Naive thymus-derived CD8-positive, alpha-beta T cell (primary cell): ENCODE measurements around the gene ELOF1. TPM values are rescaled to one million over a fixed set of nuclear protein-coding genes. Genes with fewer than 3 reads are reported as not detected.
"Not testable (repeated sequence)": the region's sequence is repeated elsewhere in the genome, so short reads cannot be mapped to it uniquely, and the experiment has no call there.

ENCODE experiments used
- ATAC-seq, 2 donors: fragments of 150-1000 bp; cut with Tn5 transposase in 1 of 2; sonication (Bioruptor Pico), chemical (Tn5 transposase) in 1 of 2; 1 replicate in 1 of 2; 2 replicates in 1 of 2; pipeline ENCODE4 v1.10.0; 2021; ENCODE audit warnings: mild to moderate bottlenecking in 2 of 2, moderate library complexity in 2 of 2
- POLR2A ChIA-PET: fragments of 350-600 bp; sonication (Branson Sonifier 250); formaldehyde crosslinking; loops from one replicate; lab custom pipeline; 2021; ENCODE audit warnings: antibody characterized with exemption; lab: Charles Lee
- DNase-seq, 10 donors: peaks; one replicate each; pipeline versions ENCODE4 v3.0.0 to v3.0.0-alpha.2; 2020 to 2022
- H3K27ac Mint-ChIP-seq, 10 donors: one replicate each; pipeline ENCODE4 v1.8.0; 2020 to 2022; ENCODE audit warnings: mild to moderate bottlenecking in 10 of 10, mixed read lengths in 10 of 10, moderate library complexity in 4 of 10, inconsistent platforms in 1 of 10
- H3K27me3 Mint-ChIP-seq, 5 donors: one replicate each; pipeline ENCODE4 v1.8.0; 2021 to 2022; ENCODE audit warnings: mixed read lengths in 5 of 5
- H3K36me3 Mint-ChIP-seq, 3 donors: one replicate each; pipeline ENCODE4 v1.8.0; 2020 to 2022; ENCODE audit warnings: mixed read lengths in 3 of 3, mild to moderate bottlenecking in 2 of 3, inconsistent platforms in 1 of 3
- H3K4me1 Mint-ChIP-seq, 4 donors: one replicate each; pipeline ENCODE4 v1.8.0; 2021 to 2022; ENCODE audit warnings: mixed read lengths in 4 of 4
- H3K4me3 Mint-ChIP-seq, 10 donors: one replicate each; pipeline ENCODE4 v1.8.0; 2020 to 2022; ENCODE audit warnings: mild to moderate bottlenecking in 10 of 10, mixed read lengths in 10 of 10, moderate library complexity in 6 of 10, inconsistent platforms in 1 of 10
- H3K9me3 Mint-ChIP-seq, 9 donors: one replicate each; pipeline ENCODE4 v1.8.0; 2020 to 2022; ENCODE audit warnings: mixed read lengths in 9 of 9, mild to moderate bottlenecking in 3 of 9, inconsistent platforms in 1 of 9, moderate library complexity in 1 of 9
- polyA plus RNA-seq, 3 donors: library from polyadenylated mRNA; unstranded; fragments of 300-500 nt; fragmentation: Illumina TruSeq; gene quantifications; one replicate each; pipeline ENCODE4 v1.2.3, GENCODE V29; 2021
- total RNA-seq, 8 experiments: library from RNA in 2 of 8; stranded (reverse) in 2 of 8; gene quantifications; one replicate each; pipeline ENCODE4 v1.2.3 and lab custom pipeline; 2021 to 2026

ELOF1 gene
- total and polyA plus RNA-seq, 5 experiments from 2014 or later = 41.0 to 91.0 (median 71.4) TPM

DNA sequence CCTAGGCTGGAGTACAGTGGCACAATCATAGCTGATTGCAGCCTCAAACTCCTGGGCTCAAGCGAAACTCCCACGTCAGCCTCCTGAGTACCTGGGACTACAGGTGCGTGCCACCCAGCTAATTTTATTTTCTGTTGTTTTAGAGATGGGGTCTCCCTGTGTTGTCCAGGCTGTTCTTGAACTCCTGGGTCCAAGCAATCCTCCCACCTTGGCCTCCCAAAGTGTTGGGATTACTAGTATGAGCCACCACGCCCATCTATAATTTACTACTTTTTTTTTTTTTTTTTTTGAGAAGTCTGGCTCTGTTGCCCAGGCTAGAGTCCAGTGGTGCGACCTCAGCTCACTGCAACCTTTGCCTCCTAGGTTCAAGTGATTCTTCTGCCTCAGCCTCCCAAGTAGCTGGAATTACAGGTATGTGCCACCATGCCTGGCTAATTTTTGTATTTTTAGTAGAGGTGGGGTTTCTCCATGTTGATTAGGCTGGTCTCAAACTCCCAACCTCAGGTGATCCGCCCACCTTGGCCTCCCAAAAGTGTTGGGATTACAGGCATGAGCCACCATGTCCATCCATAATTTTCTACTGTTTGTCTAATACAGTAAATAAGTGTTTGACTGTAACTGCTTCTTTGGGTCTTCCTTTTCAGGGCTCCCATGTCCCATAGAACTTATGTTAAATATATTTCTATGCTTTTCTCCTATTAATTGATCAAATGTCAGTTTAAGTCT lies 5.2 kb upstream of the ELOF1 start:
- H3K36me3 Mint-ChIP-seq, H3K27me3 Mint-ChIP-seq, H3K27ac Mint-ChIP-seq, H3K9me3 Mint-ChIP-seq, ATAC-seq, DNase-seq, H3K4me3 Mint-ChIP-seq: not testable (repeated sequence)
- H3K4me1 Mint-ChIP-seq = peaks cover 5 to 44% (median 18%) of the 10 kb centered on the region in 4 donors
- POLR2A ChIA-PET = interaction anchor here (0.7 to 0.8 kb wide), 2 partner anchors 29 to 35 kb away, joined by 3 to 4 read pairs; partner anchors contain the start of gene ECSIT

GRCh38 chr19:11563532-11563931 lies 4.5 kb upstream of the ELOF1 start:
- POLR2A ChIA-PET = interaction anchor here (0.7 to 0.8 kb wide), 3 partner anchors 25 to 35 kb away, joined by 3 to 4 read pairs (median 4); partner anchors contain the start of gene ECSIT
- Mint-ChIP-seq H3K4me1 (peaks cover 7 to 43% (median 23%) of the 10 kb centered on the region in 4 donors), H3K27me3 (no peaks in the 10 kb centered on the region), H3K27ac (peak overlapping the region in 4 of 10 donors; percentile 22 to 59 (median 38)), H3K4me3 (no peak overlapping the region), H3K36me3 (peaks cover 0 to 5% (median 0%) of the 10 kb centered on the region in 3 donors), H3K9me3 (no peaks in the 10 kb centered on the region)
- DNase-seq = no peak
- ATAC-seq = no peak

- H3K9me3 Mint-ChIP-seq = no peaks in the 10 kb centered on the region
- peak in 9 of 10 donors; percentile 49 to 87 (median 70) for DNase-seq
- POLR2A ChIA-PET = interaction anchor here (0.9 to 4.3 kb wide), 4 partner anchors 20 to 186 kb away, joined by 3 to 44 read pairs (median 12); partner anchors contain the start of genes ACP5, ECSIT and SWSAP1
Observed at GRCh38 chr19:11560404-11561051, 1.5 kb upstream of the ELOF1 start.

GRCh38 chr19:11556634-11557420 lies 2.2 kb downstream of the ELOF1 start:
- DNase-seq = no peak
- H3K36me3 Mint-ChIP-seq = peaks cover 0 to 30% (median 0%) of the 10 kb centered on the region in 3 donors
- H3K4me1 Mint-ChIP-seq = peaks cover 25 to 52% (median 51%) of the 10 kb centered on the region in 4 donors
- ATAC-seq = no peak
- peak overlapping the region in 9 of 10 donors; percentile 4 to 73 (median 43) for H3K27ac Mint-ChIP-seq
- H3K9me3 Mint-ChIP-seq = no peaks in the 10 kb centered on the region
- H3K4me3 Mint-ChIP-seq = peak overlapping the region; percentile 5 to 100 (median 72)
- no peaks in the 10 kb centered on the region for H3K27me3 Mint-ChIP-seq
- POLR2A ChIA-PET = interaction anchor here (0.7 kb wide), 1 partner anchor 216 kb away, joined by 3 read pairs; no protein-coding TSS in a partner anchor

More at GRCh38 chr19:11560404-11561051, 1.5 kb upstream of the ELOF1 start:
- no peaks in the 10 kb centered on the region for H3K27me3 Mint-ChIP-seq
- H3K4me1 Mint-ChIP-seq = peaks cover 19 to 58% (median 49%) of the 10 kb centered on the region in 4 donors
- peaks cover 0 to 13% (median 0%) of the 10 kb centered on the region in 3 donors for H3K36me3 Mint-ChIP-seq
- peak overlapping the region; percentile 65 to 94 (median 85) for H3K4me3 Mint-ChIP-seq
- H3K27ac Mint-ChIP-seq = peak overlapping the region; percentile 46 to 96 (median 90)
- peak; percentile 52 to 63 for ATAC-seq

DNA sequence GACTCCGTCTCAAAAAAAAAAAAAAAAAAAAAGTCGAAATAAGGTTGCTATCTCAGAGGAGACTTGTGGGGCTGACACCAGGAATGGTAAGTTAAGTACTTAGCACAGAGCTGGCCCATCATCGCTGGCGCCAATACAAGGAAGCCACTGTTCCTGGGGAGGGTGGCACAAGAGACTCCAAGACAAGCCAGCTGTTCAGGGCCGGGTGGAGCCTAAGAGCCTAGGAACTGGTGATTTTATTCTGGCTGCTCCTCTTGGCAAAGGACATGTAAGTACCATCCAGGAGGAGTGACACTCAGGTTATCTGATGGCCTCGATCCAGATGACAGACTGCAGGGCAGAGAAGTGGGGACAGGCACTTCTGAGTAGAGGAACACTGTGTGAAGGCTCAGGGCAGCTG lies 3.8 kb downstream of the ELOF1 start:
- Mint-ChIP-seq H3K9me3 (no peaks in the 10 kb centered on the region), H3K27ac (peak overlapping the region in 6 of 10 donors; percentile 4 to 73 (median 48)), H3K27me3 (no peaks in the 10 kb centered on the region), H3K36me3 (peaks cover 0 to 30% (median 0%) of the 10 kb centered on the region in 3 donors), H3K4me3 (peak overlapping the region in 4 of 10 donors; percentile 52 to 72 (median 68)), H3K4me1 (peaks cover 24 to 44% (median 42%) of the 10 kb centered on the region in 4 donors)
- POLR2A ChIA-PET = no interaction called here
- ATAC-seq (no peak), DNase-seq (no peak)

- Mint-ChIP-seq H3K9me3 (no peaks in the 10 kb centered on the region), H3K27me3 (no peaks in the 10 kb centered on the region), H3K36me3 (peaks cover 0 to 30% (median 0%) of the 10 kb centered on the region in 3 donors), H3K4me3 (no peak overlapping the region), H3K4me1 (peaks cover 23 to 38% (median 35%) of the 10 kb centered on the region in 4 donors), H3K27ac (peak overlapping the region in 4 of 10 donors; percentile 6 to 72 (median 34))
- ATAC-seq (no peak), DNase-seq (no peak)
- POLR2A ChIA-PET = interaction anchor here (0.6 kb wide), 1 partner anchor 410 kb away, joined by 8 read pairs; no protein-coding TSS in a partner anchor
Observed at GRCh38 chr19:11554160-11554559, 4.9 kb downstream of the ELOF1 start.

- H3K27ac Mint-ChIP-seq = no peak overlapping the region
- no peak for ATAC-seq
- H3K9me3 Mint-ChIP-seq = no peaks in the 10 kb centered on the region
- peaks cover 18 to 28% (median 25%) of the 10 kb centered on the region in 4 donors for H3K4me1 Mint-ChIP-seq
- peaks cover 0 to 30% (median 0%) of the 10 kb centered on the region in 3 donors for H3K36me3 Mint-ChIP-seq
- H3K4me3 Mint-ChIP-seq = no peak overlapping the region
- DNase-seq = no peak
- POLR2A ChIA-PET = no interaction called here
- H3K27me3 Mint-ChIP-seq = no peaks in the 10 kb centered on the region
Observed at GRCh38 chr19:11552666-11553372, 6.2 kb downstream of the ELOF1 start.

DNA sequence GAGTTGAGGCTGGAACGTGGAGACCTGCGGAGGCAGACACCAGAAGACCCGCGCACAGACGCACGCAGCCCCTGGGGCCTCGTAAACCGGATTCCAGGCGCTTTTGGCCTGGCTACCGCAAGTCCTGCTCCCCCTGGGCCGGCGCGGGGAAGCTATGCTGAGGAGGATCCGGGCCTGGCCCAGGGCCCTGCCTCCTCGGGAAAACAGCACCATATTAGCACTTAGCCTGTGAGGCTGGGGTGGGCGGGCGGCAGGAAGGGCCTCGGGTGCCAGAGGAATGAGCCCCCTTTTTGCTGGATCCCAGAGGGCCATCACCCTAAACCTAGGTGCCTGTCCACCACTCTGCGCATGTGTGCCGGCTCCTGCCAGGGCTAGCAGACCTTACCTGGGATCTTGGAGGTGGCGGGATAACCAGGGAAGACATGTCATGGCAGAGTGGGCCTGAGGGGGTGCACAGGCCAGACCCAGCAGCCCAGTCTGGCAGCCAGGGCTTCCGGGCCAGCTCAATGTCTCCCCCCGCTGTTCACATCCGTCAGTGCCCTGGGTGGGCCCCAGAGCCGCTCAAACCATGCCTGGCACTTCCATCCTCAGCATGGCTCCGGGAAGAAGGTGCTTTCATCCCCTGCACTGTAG lies 7.3 kb downstream of the ELOF1 start:
- DNase-seq (no peak), ATAC-seq (peak in 1 of 2 donors; percentile 57)
- Mint-ChIP-seq H3K4me1 (peaks cover 13 to 20% (median 16%) of the 10 kb centered on the region in 4 donors), H3K27ac (no peak overlapping the region), H3K36me3 (peaks cover 0 to 26% (median 0%) of the 10 kb centered on the region in 3 donors), H3K9me3 (no peaks in the 10 kb centered on the region), H3K27me3 (no peaks in the 10 kb centered on the region), H3K4me3 (no peak overlapping the region)
- POLR2A ChIA-PET = interaction anchor here (0.6 kb wide), 1 partner anchor 266 kb away, joined by 6 read pairs; no protein-coding TSS in a partner anchor

DNA sequence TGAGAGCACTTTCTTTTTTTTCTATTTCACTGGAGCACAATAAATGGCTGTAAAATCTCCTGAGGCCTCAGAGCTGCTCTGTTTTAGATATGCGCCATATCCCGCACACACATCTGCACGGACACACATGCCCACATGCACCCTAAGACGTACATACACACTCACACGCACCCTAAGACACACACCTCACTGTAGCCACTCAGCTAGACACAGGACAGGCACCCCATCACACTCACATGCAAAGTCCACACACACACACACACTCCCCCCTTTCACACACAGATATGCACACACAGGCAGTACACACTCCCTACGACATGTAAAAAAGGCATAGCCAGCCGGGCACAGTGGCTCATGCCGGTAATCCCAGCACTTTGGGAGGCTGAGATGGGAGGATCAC lies 8.8 kb downstream of the ELOF1 start:
- Mint-ChIP-seq H3K27me3 (peaks cover 0 to under 1% (median 0%) of the 10 kb centered on the region in 5 donors), H3K9me3 (no peaks in the 10 kb centered on the region), H3K27ac (no peak overlapping the region), H3K36me3 (peaks cover 0 to 17% (median 0%) of the 10 kb centered on the region in 3 donors), H3K4me1 (peaks cover 1 to 7% (median 5%) of the 10 kb centered on the region in 4 donors), H3K4me3 (no peak overlapping the region)
- POLR2A ChIA-PET = interaction anchor here (0.5 to 0.7 kb wide), 2 partner anchors 8 to 118 kb away, joined by 3 read pairs; no protein-coding TSS in a partner anchor
- DNase-seq (no peak), ATAC-seq (no peak)

- POLR2A ChIA-PET = interaction anchor here (0.5 to 0.7 kb wide), 2 partner anchors 9 to 118 kb away, joined by 3 read pairs; no protein-coding TSS in a partner anchor
- ATAC-seq = no peak
- Mint-ChIP-seq H3K27ac (no peak overlapping the region), H3K27me3 (peaks cover 0 to 5% (median 0%) of the 10 kb centered on the region in 5 donors), H3K4me1 (peaks cover 0 to 6% (median 4%) of the 10 kb centered on the region in 4 donors), H3K4me3 (no peak overlapping the region), H3K9me3 (no peaks in the 10 kb centered on the region), H3K36me3 (peaks cover 0 to 16% (median 0%) of the 10 kb centered on the region in 3 donors)
- DNase-seq = no peak
Observed at GRCh38 chr19:11549386-11549953, 9.6 kb downstream of the ELOF1 start.
